ENCODE measurements around the gene RPLP1. TPM values are rescaled to one million over a fixed set of nuclear protein-coding genes. Genes with fewer than 3 reads are reported as not detected.

RPLP1 gene
- total and polyA plus RNA-seq, 9 donors, result 175 to 3,255 (median 2,320) TPM

GRCh38 chr15:69413822-69414700 is 38.6 kb upstream of the RPLP1 start, which contains the start of gene KIF23:
TSS of gene KIF23 (plus strand) at chr15:69414349. CDS start at chr15:69414466, 117 bp downstream.
- H3K4me3 ChIP-seq, result peak within 1 kb of the TSS; percentile 84
- H3K9me3 ChIP-seq, result no peaks in the 10 kb centered on the region
- no peak within 1 kb of the TSS for H3K27ac ChIP-seq
- H3K36me3 ChIP-seq, result no peaks in the 10 kb centered on the region
- DNase-seq, result peak; percentile 83 to 92 (median 88)
- TF ChIP-seq EP300 (IDR thresholded peaks at IDR 0.05) (no peak), CTCF (IDR thresholded peaks at IDR 0.05) (no peak), POLR2A (IDR thresholded peaks at IDR 0.05) (no peak)
- 1 to 3% (median 2%) methylated on average over 45 to 78 of the region's 78 CpGs for WGBS, 3 donors
- H3K27me3 ChIP-seq, result no peaks in the 10 kb centered on the region
- H3K4me1 ChIP-seq (ENCODE audit: insufficient read depth), result peaks cover 2% of the 10 kb centered on the region
- intact Hi-C loops (cut with DNase I), result no loop called here

GRCh38 chr15:69414701-69415167 is 37.9 kb upstream of the RPLP1 start:
- DNase-seq, result peak in 4 of 5 donors; percentile 15 to 62 (median 40)
- WGBS, 3 donors, result 0 to 1% (median 0%) methylated on average over 23 to 29 of the region's 29 CpGs
- Histone ChIP-seq H3K9me3 (no peaks in the 10 kb centered on the region), H3K27me3 (no peaks in the 10 kb centered on the region), H3K4me3 (peak overlapping the region; percentile 84), H3K36me3 (no peaks in the 10 kb centered on the region), H3K27ac (no peak overlapping the region), H3K4me1 (ENCODE audit: insufficient read depth) (peaks cover 2% of the 10 kb centered on the region)
- intact Hi-C loops (cut with DNase I), result no loop called here
- TF ChIP-seq EP300 (IDR thresholded peaks at IDR 0.05) (no peak), POLR2A (IDR thresholded peaks at IDR 0.05) (no peak), CTCF (IDR thresholded peaks at IDR 0.05) (no peak)

- no peak for DNase-seq
- Histone ChIP-seq H3K4me1 (ENCODE audit: insufficient read depth) (peaks cover 2% of the 10 kb centered on the region), H3K9me3 (no peaks in the 10 kb centered on the region), H3K4me3 (no peak overlapping the region), H3K27ac (no peak overlapping the region), H3K36me3 (no peaks in the 10 kb centered on the region), H3K27me3 (no peaks in the 10 kb centered on the region)
- WGBS, 3 donors, result 39 to 42% (median 40%) methylated on average over 3 of the region's 3 CpGs
- intact Hi-C loops (cut with DNase I), result no loop called here
- TF ChIP-seq EP300 (IDR thresholded peaks at IDR 0.05) (no peak), CTCF (IDR thresholded peaks at IDR 0.05) (no peak), POLR2A (IDR thresholded peaks at IDR 0.05) (no peak)
Measured at GRCh38 chr15:69415381-69415780, 37.2 kb upstream of the RPLP1 start.

GRCh38 chr15:69417581-69417980 is 35.0 kb upstream of the RPLP1 start:
- no peak overlapping the region for H3K27ac ChIP-seq
- no peak for DNase-seq
- no peak overlapping the region for H3K4me3 ChIP-seq
- TF ChIP-seq CTCF (IDR thresholded peaks at IDR 0.05), result no peak
- TF ChIP-seq EP300 (IDR thresholded peaks at IDR 0.05), result no peak
- no peak for TF ChIP-seq POLR2A (IDR thresholded peaks at IDR 0.05)
- H3K9me3 ChIP-seq, result no peaks in the 10 kb centered on the region
- H3K4me1 ChIP-seq (ENCODE audit: insufficient read depth), result peaks cover 2% of the 10 kb centered on the region
- intact Hi-C loops (cut with DNase I), result no loop called here
- H3K27me3 ChIP-seq, result no peaks in the 10 kb centered on the region
- no peaks in the 10 kb centered on the region for H3K36me3 ChIP-seq

All from ovary (tissue), 9 donors.